HepG2 (cell line): ENCODE results near the gene BCL2. TPM values are rescaled to one million over a fixed set of nuclear protein-coding genes. Genes with fewer than 3 reads are reported as not detected.

Experiments used
- ATAC-seq: fragments of 200-7000 bp; cut with Tn5 transposase; 3 replicates; pipeline ENCODE4 v1.9.1; 2020; ENCODE audit warnings: mild to moderate bottlenecking, moderate library complexity
- BruUV-seq: library from RNA; stranded (reverse); fragments of 400-500 nt; replicated peaks from 2 replicates; lab custom pipeline; 2021; lab: Mats Ljungman, UMichigan
- CTCF ChIA-PET: fragments of 300-600 bp; formaldehyde crosslinking; extraction: SDS; loops from one replicate; lab custom pipeline; 2021; ENCODE audit warnings: low total read pairs, inconsistent platforms, low intra/inter-chr PET ratio; lab: Yijun Ruan, JAX
- POLR2A ChIA-PET: fragments of 350-600 bp; sonication (Branson Sonifier 250); formaldehyde crosslinking; loops from one replicate; lab custom pipeline; 2020; ENCODE audit warnings: antibody characterized with exemption, inconsistent platforms; lab: Yijun Ruan, JAX
- DNase-seq: peaks from one replicate; pipeline ENCODE4 v3.0.0-alpha.2; 2015; ENCODE audit warnings: low spot score
- FAIRE-seq: peaks from 3 replicates; lab custom pipeline; 2011; peaks lifted over from hg19 to GRCh38; lab: Jason Lieb, UNC
- H2AFZ ChIP-seq: one replicate; pipeline ENCODE4 v1.6.1; 2011; ENCODE audit warnings: low read length, inconsistent platforms
- H3K27ac ChIP-seq: fragments of 300-600 bp; 3 replicates; pipeline ENCODE4 v1.8.0; 2011; ENCODE audit warnings: mixed run types, mild to moderate bottlenecking, mixed read lengths, low read length, inconsistent platforms; ENCODE audit not compliant: insufficient read depth; ENCODE audit errors: extremely low read length
- H3K27me3 ChIP-seq, 2 experiments: fragments of 200-600 bp in 1 of 2; 2 replicates in 1 of 2; 3 replicates in 1 of 2; pipeline versions ENCODE4 v1.6.0 to v1.8.0; 2011; ENCODE audit warnings: low read length in 2 of 2, mild to moderate bottlenecking in 2 of 2, moderate library complexity in 2 of 2, inconsistent platforms in 1 of 2; ENCODE audit not compliant: insufficient read depth in 2 of 2, control insufficient read depth in 1 of 2
- H3K36me3 ChIP-seq, 2 experiments: fragments of 200-600 bp in 1 of 2; replicated peaks in 1 of 2; 2 replicates in 1 of 2; 3 replicates in 1 of 2; pipeline versions ENCODE4 v1.5.1 to v1.8.0; 2011; ENCODE audit warnings: low read length in 2 of 2, inconsistent platforms in 1 of 2; ENCODE audit not compliant: insufficient read depth in 2 of 2, control insufficient read depth in 1 of 2
- H3K4me1 ChIP-seq: 2 replicates; pipeline ENCODE4 v1.5.1; 2012; ENCODE audit warnings: low read length, inconsistent platforms; ENCODE audit not compliant: insufficient read depth
- H3K4me2 ChIP-seq: 2 replicates; pipeline ENCODE4 v1.6.0; 2011; ENCODE audit warnings: low read depth, low read length, inconsistent platforms
- H3K4me3 ChIP-seq, 3 experiments: fragments of 200-600 bp in 1 of 3; sonication (generic), shearing (Covaris generic) in 1 of 3; replicated peaks in 1 of 3; 2 replicates each; pipeline ENCODE4 v1.5.1; 2011 to 2016; ENCODE audit warnings: low read length in 3 of 3, inconsistent platforms in 2 of 3, low read depth in 2 of 3, mild to moderate bottlenecking in 2 of 3, control low read depth in 1 of 3, mixed read lengths in 1 of 3; ENCODE audit not compliant: insufficient read depth in 1 of 3
- H3K79me2 ChIP-seq: one replicate; pipeline ENCODE4 v1.6.1; 2011; ENCODE audit warnings: low read length, inconsistent platforms; ENCODE audit not compliant: insufficient read depth
- H3K9ac ChIP-seq: 2 replicates; pipeline ENCODE4 v1.6.0; 2011; ENCODE audit warnings: mild to moderate bottlenecking, low read depth, low read length, inconsistent platforms; ENCODE audit not compliant: insufficient read depth
- H3K9me3 ChIP-seq: 2 replicates; pipeline ENCODE4 v1.5.1; 2012; ENCODE audit warnings: mild to moderate bottlenecking, low read length
- H4K20me1 ChIP-seq: 2 replicates; pipeline ENCODE4 v1.6.0; 2011; ENCODE audit warnings: inconsistent platforms, mild to moderate bottlenecking, low read length, moderate library complexity; ENCODE audit not compliant: insufficient read depth
- EZH2 ChIP-seq: conservative IDR thresholded peaks from 2 replicates; pipeline ENCODE4 v1.6.1; 2012; ENCODE audit warnings: mild to moderate bottlenecking, low read depth, low read length, moderate library complexity
- FOXJ3 ChIP-seq: sonication (generic); formaldehyde crosslinking; IDR thresholded peaks from 2 replicates; pipeline ENCODE4 v1.4.0; 2020; ENCODE audit warnings: missing genetic modification reagents, mild to moderate bottlenecking, borderline replicate concordance
- HOXD1 ChIP-seq: sonication (generic); formaldehyde crosslinking; IDR thresholded peaks from 2 replicates; pipeline ENCODE4 v1.5.0; 2020; ENCODE audit warnings: missing genetic modification reagents
- MXD1 ChIP-seq: sonication (generic); formaldehyde crosslinking; IDR thresholded peaks from 2 replicates; pipeline ENCODE4 v1.4.0; 2020; ENCODE audit warnings: mild to moderate bottlenecking, missing genetic modification reagents
- NFRKB ChIP-seq: fragments of 450-650 bp; IDR thresholded peaks from 2 replicates; pipeline ENCODE4 v1.6.1; 2017
- SMC3 ChIP-seq: IDR thresholded peaks from 2 replicates; pipeline ENCODE4 v1.6.1; 2011; ENCODE audit warnings: low read length, improper control_type of control experiment
- ZBTB37 ChIP-seq: sonication (generic); formaldehyde crosslinking; IDR thresholded peaks from 2 replicates; pipeline ENCODE4 v1.4.0; 2020; ENCODE audit warnings: mild to moderate bottlenecking, missing genetic modification reagents
- WGBS: methylation state at CpG from one replicate; pipeline ENCODE4 v1.1.6; 2017; ENCODE audit warnings: low lambda C conversion rate; 5-methylcytosine and 5-hydroxymethylcytosine counted together
- in situ Hi-C: cut with HindIII; loops from 2 replicates; pipeline ENCODE4 v1.10.0; 2017; ENCODE audit warnings: low pct_unique_long_range_greater_than_20kb; ENCODE audit not compliant: extremely low pct_ligation_motif_present
- intact Hi-C: fragments of 100-400 bp; cut with micrococcal nuclease; formaldehyde crosslinking; loops from one replicate; pipeline ENCODE4 v1.10.0; 2022; ENCODE audit not compliant: unreplicated experiment
- polyA plus RNA-seq, 8 experiments: library from polyadenylated mRNA; depleted of rRNA in 3 of 8; stranded (reverse) in 7 of 8; unstranded in 1 of 8; fragments of >200 nt; fragmentation: Illumina TruSeq in 4 of 8; extraction: Trizol in 4 of 8; gene quantifications; 2 replicates each; pipeline versions ENCODE4 v1.2.1 to v1.2.3, GENCODE V29; 2011 to 2016; ENCODE audit warnings: low read depth in 4 of 8, missing spikeins in 1 of 8, mixed read lengths in 1 of 8; ENCODE audit not compliant: insufficient read depth in 1 of 8
- total RNA-seq, 5 experiments: library from RNA; depleted of rRNA; stranded (reverse); fragments of >200 nt; fragmentation: Illumina TruSeq; extraction: Trizol; gene quantifications; 2 replicates each; pipeline ENCODE4 v1.2.3, GENCODE V29; 2016; ENCODE audit warnings: low read depth in 1 of 5

BCL2 gene
- total and polyA plus RNA-seq, 2 of the 13 experiments (the other 11 are each of a cell fraction or from before 2014, with no cell fraction given), result 0.07 to 0.53 TPM

GRCh38 chr18:63147973-63148372 lies 171.6 kb downstream of the BCL2 start:
- Histone ChIP-seq H3K4me1 (no peaks in the 10 kb centered on the region), H3K27ac (no peak overlapping the region), H2AFZ (no peak overlapping the region), H3K36me3 (no peaks in the 10 kb centered on the region), H3K79me2 (no peaks in the 10 kb centered on the region), H3K4me2 (no peak overlapping the region)
- POLR2A ChIA-PET, result no interaction called here
- in situ Hi-C loops, result no loop called here
- DNase-seq, result no peak
- CTCF ChIA-PET, result no interaction called here
- TF ChIP-seq ZBTB37 (CRISPR knock-in tag) (no peak), HOXD1 (no peak), SMC3 (no peak), FOXJ3 (CRISPR knock-in tag) (no peak), MXD1 (CRISPR knock-in tag) (no peak), NFRKB (no peak), EZH2 (no peak)
- TF ChIP-seq, all 625 proteins: peak for 0
- Histone ChIP-seq H3K4me3 (no peak overlapping the region), H4K20me1 (no peaks in the 10 kb centered on the region), H3K9me3 (no peaks in the 10 kb centered on the region), H3K9ac (no peak overlapping the region), H3K27me3 (peaks cover 3 to 73% of the 10 kb centered on the region in 2 experiments; a peak in 4 of 5 replicates)
- no TSS peak for BruUV-seq
- FAIRE-seq (no peak), ATAC-seq (no peak)
- intact Hi-C loops, result no loop called here
- 18% methylated on average over 6 of the region's 6 CpGs for WGBS
